Loucy (cell line): ENCODE results near the gene KRT37.

Experiments
- CTCF ChIP-seq: fragments of 200-600 bp; sonication (generic); conservative IDR thresholded peaks from 2 replicates; pipeline ENCODE4 v1.5.1; 2014; ENCODE audit warnings: mild to moderate bottlenecking, antibody characterized with exemption, low read length
- EZH2phosphoT487 ChIP-seq: fragments of 200-600 bp; IDR thresholded peaks from 2 replicates; pipeline ENCODE4 v1.6.1; 2018; ENCODE audit warnings: antibody characterized with exemption, mild to moderate bottlenecking, moderate library complexity, borderline replicate concordance

GRCh38 chr17:41437769-41438168 lies 13.4 kb upstream of the KRT37 start:
- TF ChIP-seq CTCF (no peak), EZH2phosphoT487 (no peak)
